GM12872 (cell line): ENCODE data around the gene CCNE1.

Source experiments
- CTCF ChIP-seq: IDR thresholded peaks from 3 replicates; pipeline ENCODE4 v1.5.1; 2011; ENCODE audit warnings: low read depth, mild to moderate bottlenecking, low read length, moderate library complexity; ENCODE audit not compliant: insufficient read depth

Gene CCNE1

GRCh38 chr19:29770648-29771047 lies 41.1 kb upstream of the CCNE1 start:
- no peak for TF ChIP-seq CTCF

- TF ChIP-seq CTCF: peak; percentile 73
Observed at GRCh38 chr19:29771708-29772414, 39.9 kb upstream of the CCNE1 start.

GRCh38 chr19:29772696-29773095 lies 39.1 kb upstream of the CCNE1 start:
- no peak for TF ChIP-seq CTCF

- TF ChIP-seq CTCF: no peak
Observed at GRCh38 chr19:29773141-29773540, 38.6 kb upstream of the CCNE1 start.

GRCh38 chr19:29774126-29774525 lies 37.7 kb upstream of the CCNE1 start:
- no peak for TF ChIP-seq CTCF

GRCh38 chr19:29777781-29778309 lies 33.9 kb upstream of the CCNE1 start:
- TF ChIP-seq CTCF: no peak

- TF ChIP-seq CTCF: no peak
Observed at GRCh38 chr19:29779921-29780320, 31.9 kb upstream of the CCNE1 start.
